ENCODE data around the gene KRTAP10-5. TPM values are rescaled to one million over a fixed set of nuclear protein-coding genes. Genes with fewer than 3 reads are reported as not detected.

KRTAP10-5 gene
- total RNA-seq, 1 donor from 2014 or later: not detected

DNA sequence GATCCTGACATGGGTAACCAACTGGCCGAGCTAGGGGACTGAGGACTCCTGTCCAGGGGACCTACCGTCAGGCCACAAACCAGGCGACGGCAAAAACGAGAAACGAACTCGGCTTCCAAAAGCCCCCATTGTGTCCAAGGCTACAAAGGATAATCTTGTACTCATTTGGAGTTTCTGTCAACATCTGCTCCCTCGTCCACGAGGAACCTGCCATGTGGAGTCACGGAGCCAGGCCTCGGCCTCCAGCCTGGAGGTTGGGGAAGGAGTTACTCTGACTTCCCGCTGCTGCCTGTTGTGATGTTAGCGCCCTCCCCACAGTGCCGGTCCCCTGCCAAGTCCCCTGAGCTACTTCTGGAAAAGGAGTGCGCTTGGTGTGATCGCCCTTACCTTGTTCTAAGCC is 47.7 kb downstream of the KRTAP10-5 start:
- H3K4me3 Mint-ChIP-seq (ENCODE audit: unreplicated experiment): no peak overlapping the region
- Histone ChIP-seq H3K27ac (ENCODE audit: low read depth, low read length) (no peak overlapping the region), H3K4me2 (ENCODE audit: low read length) (no peak overlapping the region), H3K4me3 (ENCODE audit: insufficient read depth, low read depth, low read length) (no peak overlapping the region), H3K4me1 (ENCODE audit: insufficient read depth, low read length) (no peaks in the 10 kb centered on the region), H3K36me3 (ENCODE audit: insufficient read depth, low read length) (no peaks in the 10 kb centered on the region), H3K27me3 (ENCODE audit: insufficient read depth, low read length) (no peaks in the 10 kb centered on the region), H2AFZ (ENCODE audit: low read depth, low read length) (no peak overlapping the region), H3K9ac (ENCODE audit: low read length) (no peak overlapping the region), H3K9me3 (ENCODE audit: insufficient read depth, low read depth, low read length) (no peaks in the 10 kb centered on the region), H4K20me1 (ENCODE audit: insufficient read depth, low read length) (no peaks in the 10 kb centered on the region), H3K79me2 (ENCODE audit: insufficient read depth, low read length) (no peaks in the 10 kb centered on the region)
- peaks cover 9% of the 10 kb centered on the region for H3K9me3 Mint-ChIP-seq (ENCODE audit: unreplicated experiment)
- TF ChIP-seq EZH2 (IDR thresholded peaks at IDR 0.05; ENCODE audit: insufficient read depth, low read length): no peak
- DNase-seq (ENCODE audit: low read depth): no peak
- no peak for FAIRE-seq
- no peak overlapping the region for H3K27ac Mint-ChIP-seq (ENCODE audit: unreplicated experiment)
- no peaks in the 10 kb centered on the region for H3K36me3 Mint-ChIP-seq (ENCODE audit: low read depth, unreplicated experiment)
- H3K4me1 Mint-ChIP-seq (ENCODE audit: low read depth, unreplicated experiment): no peaks in the 10 kb centered on the region
- H3K27me3 Mint-ChIP-seq (ENCODE audit: low read depth, unreplicated experiment): peaks cover 29% of the 10 kb centered on the region

DNA sequence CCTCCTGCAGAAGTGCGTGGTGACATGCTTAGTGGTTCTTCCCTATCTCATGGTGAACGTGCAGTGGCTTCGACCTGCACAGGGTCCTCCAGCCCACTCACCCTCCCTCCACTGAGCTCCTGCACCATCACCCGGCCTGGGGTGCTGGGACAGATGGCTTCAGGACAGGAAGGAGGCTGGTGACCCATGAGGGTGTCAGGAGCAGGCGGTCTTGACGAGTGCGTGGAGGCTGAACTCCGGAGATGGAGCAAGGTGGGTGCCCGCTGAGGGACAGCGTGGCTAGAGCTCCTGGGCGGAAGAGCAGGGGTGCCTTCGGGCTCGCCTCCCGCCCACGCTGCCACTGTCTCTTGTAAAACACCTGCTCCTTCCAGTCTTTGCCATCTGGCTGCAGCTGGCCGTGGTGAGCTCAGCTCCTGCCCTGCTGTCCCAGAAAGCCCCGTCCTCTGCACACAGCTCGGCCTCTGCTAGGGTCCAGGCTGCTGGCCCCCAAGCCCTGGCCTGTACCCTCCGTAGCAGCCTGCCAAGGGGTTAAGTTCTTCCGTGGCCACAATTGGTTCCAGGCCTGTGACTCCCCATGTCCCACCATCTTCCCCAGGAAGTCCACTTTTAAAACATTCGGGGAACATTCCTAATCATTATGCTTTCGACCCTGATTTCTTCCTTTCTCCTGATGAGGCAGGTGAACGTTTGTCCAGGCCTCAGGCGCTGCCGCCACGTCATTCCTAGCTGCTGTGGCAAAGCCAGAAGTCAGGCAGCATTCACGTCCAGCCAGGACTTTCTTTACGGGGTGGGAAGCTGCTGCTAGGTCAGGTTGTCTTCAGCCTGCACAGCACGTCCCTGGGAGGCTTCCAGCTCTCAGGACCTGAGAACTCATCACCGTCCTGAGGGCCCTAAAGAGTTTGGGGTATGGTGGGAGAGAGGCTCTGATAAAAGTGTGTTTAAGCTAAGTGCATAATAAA is 48.5 kb downstream of the KRTAP10-5 start:
- no peaks in the 10 kb centered on the region for H4K20me1 ChIP-seq (ENCODE audit: insufficient read depth, low read length)
- no peak overlapping the region for H2AFZ ChIP-seq (ENCODE audit: low read depth, low read length)
- Mint-ChIP-seq H3K4me1 (ENCODE audit: low read depth, unreplicated experiment) (no peaks in the 10 kb centered on the region), H3K27ac (ENCODE audit: unreplicated experiment) (no peak overlapping the region), H3K4me3 (ENCODE audit: unreplicated experiment) (no peak overlapping the region), H3K9me3 (ENCODE audit: unreplicated experiment) (peaks cover 9% of the 10 kb centered on the region), H3K27me3 (ENCODE audit: low read depth, unreplicated experiment) (peaks cover 32% of the 10 kb centered on the region), H3K36me3 (ENCODE audit: low read depth, unreplicated experiment) (no peaks in the 10 kb centered on the region)
- H3K27me3 ChIP-seq (ENCODE audit: insufficient read depth, low read length): no peaks in the 10 kb centered on the region
- no peak overlapping the region for H3K27ac ChIP-seq (ENCODE audit: low read depth, low read length)
- FAIRE-seq (no peak), DNase-seq (ENCODE audit: low read depth) (no peak)
- no peak overlapping the region for H3K9ac ChIP-seq (ENCODE audit: low read length)
- H3K36me3 ChIP-seq (ENCODE audit: insufficient read depth, low read length): no peaks in the 10 kb centered on the region
- H3K79me2 ChIP-seq (ENCODE audit: insufficient read depth, low read length): no peaks in the 10 kb centered on the region
- no peak overlapping the region for H3K4me2 ChIP-seq (ENCODE audit: low read length)
- no peaks in the 10 kb centered on the region for H3K9me3 ChIP-seq (ENCODE audit: insufficient read depth, low read depth, low read length)
- no peak overlapping the region for H3K4me3 ChIP-seq (ENCODE audit: insufficient read depth, low read depth, low read length)
- TF ChIP-seq, protein P1, sequence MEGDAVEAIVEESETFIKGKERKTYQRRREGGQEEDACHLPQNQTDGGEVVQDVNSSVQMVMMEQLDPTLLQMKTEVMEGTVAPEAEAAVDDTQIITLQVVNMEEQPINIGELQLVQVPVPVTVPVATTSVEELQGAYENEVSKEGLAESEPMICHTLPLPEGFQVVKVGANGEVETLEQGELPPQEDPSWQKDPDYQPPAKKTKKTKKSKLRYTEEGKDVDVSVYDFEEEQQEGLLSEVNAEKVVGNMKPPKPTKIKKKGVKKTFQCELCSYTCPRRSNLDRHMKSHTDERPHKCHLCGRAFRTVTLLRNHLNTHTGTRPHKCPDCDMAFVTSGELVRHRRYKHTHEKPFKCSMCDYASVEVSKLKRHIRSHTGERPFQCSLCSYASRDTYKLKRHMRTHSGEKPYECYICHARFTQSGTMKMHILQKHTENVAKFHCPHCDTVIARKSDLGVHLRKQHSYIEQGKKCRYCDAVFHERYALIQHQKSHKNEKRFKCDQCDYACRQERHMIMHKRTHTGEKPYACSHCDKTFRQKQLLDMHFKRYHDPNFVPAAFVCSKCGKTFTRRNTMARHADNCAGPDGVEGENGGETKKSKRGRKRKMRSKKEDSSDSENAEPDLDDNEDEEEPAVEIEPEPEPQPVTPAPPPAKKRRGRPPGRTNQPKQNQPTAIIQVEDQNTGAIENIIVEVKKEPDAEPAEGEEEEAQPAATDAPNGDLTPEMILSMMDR (IDR thresholded peaks at IDR 0.05; ENCODE audit: insufficient read depth, low read depth, low read length): no peak
- TF ChIP-seq EZH2 (IDR thresholded peaks at IDR 0.05; ENCODE audit: insufficient read depth, low read length): no peak
- no peaks in the 10 kb centered on the region for H3K4me1 ChIP-seq (ENCODE audit: insufficient read depth, low read length)

DNA sequence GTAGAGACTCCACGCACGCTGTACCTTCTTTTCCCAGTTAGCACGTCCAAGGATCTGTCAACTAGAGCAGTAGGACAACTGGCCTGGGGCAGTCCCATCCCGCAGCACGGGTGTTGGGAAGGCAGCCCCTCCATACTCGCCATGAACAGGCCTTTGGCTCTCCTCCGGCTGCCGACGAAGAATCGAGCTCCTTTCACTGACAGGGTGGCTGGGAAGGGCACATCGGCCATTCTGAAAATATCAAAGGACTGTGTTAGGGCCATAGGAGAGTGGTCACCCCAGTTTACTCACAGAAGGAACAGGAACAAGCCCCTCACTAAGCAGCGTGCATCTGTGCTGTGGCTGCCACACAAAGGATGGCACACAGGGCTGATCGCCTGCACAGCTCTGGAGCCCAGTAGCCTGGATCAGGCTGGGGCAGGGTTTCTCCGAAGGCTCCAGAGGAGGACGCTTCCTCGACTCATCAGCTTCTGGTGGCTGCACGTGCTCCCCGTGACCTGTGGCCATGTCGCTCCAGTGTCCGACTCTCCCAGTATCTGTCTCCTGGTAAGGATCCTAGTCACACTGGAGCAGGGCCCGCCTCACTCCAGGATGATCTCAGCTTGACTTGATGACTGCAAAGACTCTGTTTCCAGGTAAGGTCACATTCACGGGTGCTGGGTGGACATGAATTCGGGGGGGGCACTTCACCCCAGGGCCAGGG is 49.4 kb downstream of the KRTAP10-5 start:
- TF ChIP-seq, protein P1 (IDR thresholded peaks at IDR 0.05; ENCODE audit: insufficient read depth, low read depth, low read length): no peak
- no peak for TF ChIP-seq EZH2 (IDR thresholded peaks at IDR 0.05; ENCODE audit: insufficient read depth, low read length)
- peaks cover 9% of the 10 kb centered on the region for H3K9me3 Mint-ChIP-seq (ENCODE audit: unreplicated experiment)
- no peak overlapping the region for H3K27ac Mint-ChIP-seq (ENCODE audit: unreplicated experiment)
- H3K4me3 Mint-ChIP-seq (ENCODE audit: unreplicated experiment): no peak overlapping the region
- FAIRE-seq (no peak), DNase-seq (ENCODE audit: low read depth) (no peak)
- Histone ChIP-seq H2AFZ (ENCODE audit: low read depth, low read length) (no peak overlapping the region), H3K9me3 (ENCODE audit: insufficient read depth, low read depth, low read length) (peaks cover 4% of the 10 kb centered on the region), H3K9ac (ENCODE audit: low read length) (no peak overlapping the region), H3K4me1 (ENCODE audit: insufficient read depth, low read length) (no peaks in the 10 kb centered on the region), H3K27ac (ENCODE audit: low read depth, low read length) (no peak overlapping the region), H3K79me2 (ENCODE audit: insufficient read depth, low read length) (no peaks in the 10 kb centered on the region), H3K4me3 (ENCODE audit: insufficient read depth, low read depth, low read length) (no peak overlapping the region), H3K27me3 (ENCODE audit: insufficient read depth, low read length) (no peaks in the 10 kb centered on the region), H3K36me3 (ENCODE audit: insufficient read depth, low read length) (no peaks in the 10 kb centered on the region), H3K4me2 (ENCODE audit: low read length) (no peak overlapping the region), H4K20me1 (ENCODE audit: insufficient read depth, low read length) (no peaks in the 10 kb centered on the region)
- H3K4me1 Mint-ChIP-seq (ENCODE audit: low read depth, unreplicated experiment): no peaks in the 10 kb centered on the region
- peaks cover 38% of the 10 kb centered on the region for H3K27me3 Mint-ChIP-seq (ENCODE audit: low read depth, unreplicated experiment)
- no peaks in the 10 kb centered on the region for H3K36me3 Mint-ChIP-seq (ENCODE audit: low read depth, unreplicated experiment)
